GM19351 (cell line): Measurements from ENCODE around the gene COL5A1.

Experiments
- ATAC-seq: cut with Tn5 transposase; IDR thresholded peaks from one replicate; pipeline ENCODE4 v1.9.1; 2021; ENCODE audit warnings: mild to moderate bottlenecking, moderate library complexity; ENCODE audit not compliant: unreplicated experiment

The COL5A1 gene

DNA sequence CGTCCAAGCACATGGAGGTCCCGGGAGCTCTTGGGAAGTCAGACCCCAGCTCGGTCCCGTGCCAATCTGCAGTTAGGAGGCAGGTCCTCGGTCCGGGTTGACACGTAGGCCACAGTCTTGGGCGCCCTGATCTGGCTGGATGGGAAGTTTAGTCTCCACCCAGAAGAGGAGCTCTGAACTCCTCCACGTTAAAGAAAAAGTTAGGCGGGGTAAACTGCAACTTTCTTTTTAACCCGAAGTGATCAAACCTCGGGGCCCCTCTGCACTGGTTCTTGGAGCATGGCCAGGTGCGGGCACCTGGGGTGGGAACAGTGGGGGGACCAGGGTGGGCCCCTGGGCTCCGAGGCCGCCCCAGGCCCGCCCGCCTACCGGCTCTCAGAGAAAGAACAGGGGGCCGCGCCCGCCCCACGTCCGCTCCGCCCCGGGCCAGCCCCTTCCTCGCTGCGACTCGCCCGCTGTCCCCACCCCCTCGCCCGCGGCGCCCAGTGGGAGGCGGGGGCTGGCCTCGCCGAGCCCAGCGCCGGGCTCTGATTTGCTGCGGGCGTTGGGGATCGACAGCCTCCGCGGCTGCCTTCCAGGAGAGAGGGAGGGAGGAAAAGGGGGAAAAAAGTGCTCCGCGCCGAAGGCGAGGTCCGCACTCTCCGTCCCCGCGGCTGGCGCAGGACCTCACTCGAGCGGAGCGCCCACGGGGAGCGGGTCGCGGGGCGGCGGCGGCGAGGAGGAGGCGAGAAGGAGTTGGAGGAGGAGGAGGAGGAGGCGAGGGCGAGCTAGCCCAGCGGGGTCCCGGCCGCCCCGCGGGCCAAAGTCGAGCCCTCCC, at the start of gene COL5A1:
Gene COL5A1, plus strand, starts transcription at position 631 of the 817 bp plus-strand sequence. CDS start 385 bp downstream, outside the sequence.
- ATAC-seq, result no peak

DNA sequence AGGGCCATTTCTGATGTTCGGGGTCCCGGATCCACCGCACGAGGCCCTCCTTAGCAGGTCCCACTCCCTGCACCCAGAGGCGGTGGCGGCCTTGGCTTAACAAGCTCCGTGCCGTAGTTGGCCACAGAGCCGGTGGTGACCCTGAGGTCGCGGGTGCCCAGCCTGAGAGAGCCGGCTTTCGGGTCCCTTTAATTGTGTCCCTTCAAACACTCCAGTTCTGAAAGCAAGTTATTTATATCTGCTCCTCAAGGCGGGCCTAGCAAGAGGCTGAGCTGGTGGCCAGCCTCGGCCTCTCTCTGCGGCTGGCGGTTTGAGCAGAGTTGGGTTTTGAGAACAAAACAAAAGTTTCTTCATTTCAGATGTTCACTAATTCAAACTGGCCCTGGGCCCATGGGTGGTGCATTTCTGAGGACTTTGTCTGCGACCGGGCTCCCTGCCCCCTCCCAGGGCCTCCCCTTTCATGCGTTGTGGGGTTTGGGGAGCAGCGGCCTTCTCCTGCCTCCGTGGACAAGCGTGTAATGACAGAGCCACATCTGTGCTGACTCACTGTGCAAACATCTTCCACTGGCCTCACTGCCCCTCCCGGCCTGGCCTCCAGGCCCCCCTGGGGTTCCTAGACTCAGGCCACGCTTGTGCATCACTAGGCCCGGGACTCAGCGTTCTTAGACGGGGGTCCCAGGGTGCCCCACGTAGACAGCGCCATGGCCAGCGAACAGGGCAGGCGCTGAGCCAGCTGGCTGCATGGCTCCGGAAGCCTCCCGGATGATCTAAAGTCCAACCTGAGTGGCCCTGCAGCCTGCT, 49.4 kb upstream of the COL5A1 start:
- no peak for ATAC-seq

DNA sequence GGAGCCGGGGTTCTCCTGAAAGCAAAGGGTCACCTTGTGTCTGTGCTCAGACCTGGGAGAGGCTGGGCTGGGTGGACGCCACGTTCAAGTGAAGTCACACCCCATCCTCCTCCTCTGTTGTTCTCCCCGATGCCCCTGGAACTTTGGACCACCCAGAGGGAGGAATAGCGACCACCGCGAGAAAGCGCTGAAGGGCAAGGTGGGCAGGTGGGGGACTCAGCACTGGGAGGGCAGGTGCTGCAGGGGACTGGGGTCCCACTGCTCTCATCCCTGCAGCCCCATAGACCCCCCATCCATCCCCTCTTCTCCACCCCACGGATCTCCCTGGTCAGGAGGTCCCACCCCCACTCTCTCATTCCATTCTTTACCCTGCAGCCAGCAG, 48.8 kb upstream of the COL5A1 start:
- no peak for ATAC-seq

DNA sequence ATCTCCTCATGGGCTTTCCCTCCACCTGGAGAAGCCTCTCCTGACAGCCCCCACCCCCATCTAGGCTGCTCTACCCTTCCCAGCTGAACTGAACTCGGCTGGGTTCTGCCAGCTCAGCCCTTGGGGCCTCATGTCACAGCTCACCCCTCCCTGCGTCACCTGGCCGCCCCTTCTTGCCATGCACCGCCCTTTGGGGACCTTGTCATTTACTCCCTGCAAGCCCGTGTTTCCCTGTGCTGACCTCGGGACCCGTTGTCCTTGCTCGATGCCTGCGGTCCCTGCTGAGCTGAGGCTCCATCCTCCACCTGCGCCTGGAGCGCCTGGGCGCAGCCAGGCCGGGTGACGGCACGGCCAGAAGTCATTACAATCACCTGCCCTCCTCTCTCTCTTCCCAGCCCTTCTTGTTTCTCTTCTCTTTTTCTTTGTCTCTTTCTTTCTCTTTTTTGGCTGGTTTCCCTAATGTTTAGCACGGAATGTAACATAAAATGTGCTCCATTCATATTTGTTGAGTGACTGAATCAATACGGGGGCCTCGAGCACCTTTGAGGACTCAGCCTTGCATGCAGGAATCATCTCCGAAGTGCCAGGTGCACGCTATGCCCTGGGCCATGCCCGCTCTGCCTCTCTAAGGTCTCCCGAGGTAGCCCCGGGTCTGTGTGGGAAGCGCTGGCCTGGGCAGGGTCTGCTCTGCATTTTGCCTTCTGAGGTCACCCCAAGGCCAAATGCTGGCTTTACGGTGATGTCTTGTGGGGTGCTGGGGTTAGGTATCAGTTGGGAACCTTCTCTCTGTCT, 48.1 kb upstream of the COL5A1 start:
- ATAC-seq, result no peak

DNA sequence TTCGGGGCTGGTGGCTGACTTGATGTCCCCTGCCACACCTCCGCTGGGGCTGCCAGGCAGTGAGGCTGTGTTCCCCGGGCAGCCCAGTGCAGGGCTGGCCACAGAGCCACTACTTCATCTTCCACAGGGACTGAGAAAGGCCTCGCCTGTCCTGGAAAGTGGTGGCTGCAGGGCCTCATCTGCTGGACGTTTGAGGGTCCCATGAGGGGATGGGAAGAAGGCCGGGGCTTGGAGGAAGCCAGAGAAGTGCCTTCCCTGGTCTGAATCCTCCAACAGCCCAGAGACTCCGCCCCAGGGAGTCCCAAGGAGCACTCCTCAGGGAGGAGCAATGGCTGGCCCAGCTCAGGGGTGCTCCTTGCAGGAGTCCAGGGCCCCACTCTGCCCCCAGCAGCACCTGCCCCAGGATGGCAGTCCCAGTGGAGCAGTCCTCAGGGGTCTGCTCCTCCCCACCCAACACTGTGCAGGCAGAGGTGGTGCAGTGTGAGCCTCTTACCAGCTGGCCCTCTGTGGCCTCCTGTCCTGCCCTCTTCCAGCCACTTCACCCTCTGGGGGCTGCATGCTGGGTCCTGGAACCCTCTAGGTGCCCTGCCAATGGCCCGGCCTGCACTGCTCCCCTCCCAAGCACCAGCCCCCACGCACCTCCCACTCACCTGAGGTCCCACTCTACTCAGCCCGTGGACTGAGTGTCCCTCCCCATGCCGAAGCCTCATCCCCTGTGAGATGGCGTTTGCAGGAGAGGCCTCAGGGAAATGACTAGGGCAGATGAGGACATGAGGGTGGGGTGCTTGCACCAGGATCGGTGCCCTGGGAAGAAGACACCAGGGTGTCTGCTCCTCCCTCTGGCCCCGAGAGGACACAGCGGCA, 47.3 kb upstream of the COL5A1 start:
- no peak for ATAC-seq

- ATAC-seq, result no peak
Observed at GRCh38 chr9:134595014-134595413, 46.6 kb upstream of the COL5A1 start.

DNA sequence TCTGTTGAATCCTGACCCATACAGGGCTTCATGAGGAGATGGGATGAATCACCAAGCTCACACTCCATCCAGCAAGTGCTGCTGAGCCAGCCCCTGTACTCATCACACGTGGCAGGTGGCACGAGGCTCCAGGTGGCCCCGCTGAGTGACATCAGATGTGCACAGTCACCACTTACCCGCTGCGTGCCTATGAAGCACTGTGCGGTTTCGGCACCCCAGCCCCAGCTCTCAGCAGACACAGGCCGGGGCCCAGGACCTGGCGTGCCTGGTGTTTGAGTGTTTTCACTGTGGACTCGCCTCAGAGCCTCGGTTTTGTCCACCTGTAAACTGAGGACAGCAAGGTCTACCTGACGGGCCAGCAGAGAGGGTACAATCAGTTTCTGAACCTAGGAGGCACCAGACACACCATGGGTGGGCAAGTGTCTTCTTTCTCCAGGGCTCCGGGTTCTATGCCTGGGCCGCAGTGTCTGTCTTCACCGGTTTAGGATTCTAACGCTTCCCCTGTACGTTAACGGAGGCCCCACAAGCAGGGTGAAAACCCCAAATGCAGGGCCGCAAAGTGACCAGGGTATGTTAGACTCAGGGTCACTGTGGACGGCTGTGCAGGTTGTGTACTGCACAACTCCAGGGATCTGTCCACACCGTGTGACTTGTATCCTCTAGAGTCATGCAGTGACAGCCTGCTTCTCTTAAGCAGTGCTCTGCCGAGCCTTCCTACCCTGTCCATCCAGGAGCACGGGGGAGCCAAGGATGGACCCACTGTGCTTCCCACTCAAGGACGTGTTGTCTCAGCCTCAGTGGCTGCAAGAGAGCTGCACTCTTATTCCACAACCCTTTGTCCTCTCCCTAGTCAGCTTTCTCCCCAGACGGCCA, 44.3 kb upstream of the COL5A1 start:
- no peak for ATAC-seq

DNA sequence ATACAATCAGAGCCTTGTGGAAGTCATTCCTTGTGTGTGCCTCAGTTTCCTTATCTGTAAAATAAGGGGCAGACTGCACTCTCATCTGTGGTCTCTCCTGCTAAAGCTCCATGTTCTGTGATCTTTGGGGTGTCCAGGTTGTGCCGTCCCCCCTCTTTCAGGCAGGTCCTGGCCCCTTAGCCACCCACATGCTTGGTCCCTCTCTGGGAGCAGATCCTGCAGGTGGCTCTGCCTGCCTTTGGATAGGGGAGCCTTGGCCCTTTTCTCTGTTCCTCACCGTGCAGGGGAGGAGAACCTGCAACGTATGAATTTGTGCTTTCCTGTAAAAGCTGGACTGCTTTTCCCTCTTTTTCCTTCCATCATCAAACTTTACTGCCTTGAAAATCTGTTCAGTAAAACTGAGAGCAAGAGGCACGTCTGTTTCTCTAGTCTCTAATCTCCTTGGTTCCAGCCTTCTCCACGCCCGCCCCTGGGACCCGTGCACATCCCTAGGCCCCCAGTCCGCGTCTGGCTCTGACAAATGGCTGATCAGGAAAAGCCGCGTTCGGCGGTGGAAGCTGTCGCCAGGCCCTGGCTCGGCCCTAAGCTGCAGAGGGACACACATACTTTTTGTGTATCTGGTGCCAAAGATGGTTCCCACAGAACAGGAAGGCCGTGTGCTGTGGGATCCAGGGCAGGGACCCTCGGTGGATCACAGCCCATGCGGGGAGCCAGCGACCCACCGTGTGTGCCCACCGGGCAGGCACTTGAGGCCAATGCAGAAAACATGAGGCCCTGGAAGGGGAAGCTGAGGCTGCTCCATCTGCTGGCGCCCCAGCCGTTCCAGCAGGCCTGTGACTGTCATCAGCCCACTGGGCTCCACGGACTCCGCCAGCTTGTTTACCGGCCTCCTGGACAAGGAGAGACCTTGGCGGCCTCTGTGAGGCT, 43.4 kb upstream of the COL5A1 start:
- no peak for ATAC-seq

DNA sequence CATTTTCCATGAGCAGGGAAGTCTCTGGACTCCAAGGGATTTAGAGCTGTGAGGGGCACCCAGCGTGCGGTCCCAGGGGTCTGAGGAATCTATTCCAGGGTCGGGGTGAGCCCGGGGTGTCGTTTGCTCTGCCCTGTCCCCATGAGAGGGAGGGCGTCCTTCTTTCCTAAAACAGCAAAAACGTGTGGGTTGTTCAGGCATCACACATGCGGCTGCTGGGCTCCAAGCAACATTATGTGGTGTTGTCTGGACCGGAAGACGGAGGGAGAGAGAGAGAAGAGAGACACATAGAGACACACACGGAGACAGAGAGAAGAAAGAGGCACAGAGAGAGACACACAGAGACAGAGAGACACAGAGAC, 42.7 kb upstream of the COL5A1 start:
- ATAC-seq, result no peak

GRCh38 chr9:134600371-134600770, 41.2 kb upstream of the COL5A1 start:
- no peak for ATAC-seq

GRCh38 chr9:134600836-134601638, 40.6 kb upstream of the COL5A1 start:
- ATAC-seq, result no peak

DNA sequence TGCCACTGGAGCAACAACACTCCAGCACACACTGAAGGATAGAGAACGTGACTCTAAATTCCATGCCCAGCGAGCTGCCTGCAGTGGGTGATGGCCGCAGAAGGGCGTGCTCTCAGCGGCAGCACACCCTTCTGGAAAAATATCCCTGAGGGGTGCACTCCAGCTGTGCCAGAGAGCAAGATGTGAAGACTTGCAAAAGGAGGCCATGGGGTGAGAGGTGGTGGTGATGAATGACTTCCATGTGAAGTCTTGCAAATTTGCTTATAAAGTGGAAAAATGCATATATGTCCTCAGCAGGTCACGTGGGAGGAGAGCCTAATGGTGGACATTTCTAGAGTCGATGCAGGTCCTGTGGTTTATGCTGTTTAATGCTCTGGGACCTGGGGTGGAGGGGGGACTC, 39.8 kb upstream of the COL5A1 start:
- ATAC-seq, result no peak

DNA sequence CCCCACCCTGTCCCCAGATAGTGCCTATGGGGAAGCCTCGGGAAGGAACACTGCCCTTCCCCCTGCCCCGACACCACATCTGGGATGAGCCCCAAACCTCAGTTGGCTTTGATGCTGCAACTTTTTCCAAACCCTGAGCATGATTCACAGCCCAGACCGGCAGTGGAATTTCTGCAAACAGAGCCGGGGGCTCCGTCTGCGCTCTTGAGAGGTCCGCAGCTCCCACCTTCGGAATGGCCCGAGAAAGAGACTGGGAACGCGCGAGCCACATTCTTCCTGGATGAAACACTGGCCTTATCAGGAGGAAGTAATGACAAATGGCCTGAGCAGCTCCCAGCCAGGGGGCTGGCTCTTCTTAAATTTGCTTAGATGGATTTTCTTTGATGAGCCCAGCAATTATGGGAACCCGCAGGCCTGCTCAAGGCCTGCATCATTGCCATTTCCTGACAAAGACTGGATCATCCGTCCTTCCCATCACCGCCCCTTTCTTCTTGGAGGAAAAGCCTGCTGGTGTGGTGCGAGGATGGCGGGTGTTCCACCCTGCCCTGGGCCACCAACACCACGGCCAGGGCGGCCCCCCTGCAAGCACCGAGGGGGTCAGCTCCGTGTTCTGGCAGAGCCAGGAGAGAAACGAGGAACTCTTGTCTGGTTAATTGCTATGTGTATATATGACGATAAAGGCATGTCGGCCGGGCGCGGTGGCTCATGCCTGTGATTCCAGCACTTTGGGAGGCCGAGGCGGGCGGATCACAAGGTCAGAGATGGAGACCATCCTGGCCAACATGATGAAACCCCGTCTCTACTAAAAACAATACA, 38.8 kb upstream of the COL5A1 start:
- no peak for ATAC-seq

GRCh38 chr9:134604834-134605233, 36.8 kb upstream of the COL5A1 start:
- no peak for ATAC-seq

DNA sequence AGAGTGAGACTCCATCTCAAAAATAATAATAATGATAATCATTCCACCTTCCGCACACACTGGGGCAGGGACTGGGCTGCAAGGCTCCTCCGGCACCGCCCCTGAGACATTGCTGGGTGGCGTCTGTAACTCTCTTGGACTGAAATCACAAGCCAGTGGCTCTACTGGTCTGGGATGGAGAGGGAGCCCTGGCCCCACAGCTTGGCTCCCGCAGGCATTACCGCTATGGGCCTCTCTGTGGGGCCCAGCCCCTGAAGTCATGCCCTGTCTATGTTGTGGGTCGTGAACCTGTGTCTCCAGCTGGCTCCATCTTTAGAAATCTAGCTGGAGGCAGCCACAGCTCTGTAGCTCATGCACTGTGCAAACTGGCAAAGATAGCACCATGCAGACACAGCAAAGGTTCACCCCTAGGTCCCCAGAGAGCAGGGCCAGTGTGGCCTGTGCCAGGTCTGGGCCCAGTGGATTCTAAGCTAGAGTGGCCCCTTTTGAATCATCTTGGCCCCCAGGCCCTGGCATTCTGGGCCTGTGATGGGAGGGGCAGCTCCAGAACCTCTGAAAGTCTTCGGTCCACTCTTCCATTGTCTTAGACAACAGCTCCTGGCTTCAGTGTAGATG, 36.1 kb upstream of the COL5A1 start:
- ATAC-seq, result no peak

DNA sequence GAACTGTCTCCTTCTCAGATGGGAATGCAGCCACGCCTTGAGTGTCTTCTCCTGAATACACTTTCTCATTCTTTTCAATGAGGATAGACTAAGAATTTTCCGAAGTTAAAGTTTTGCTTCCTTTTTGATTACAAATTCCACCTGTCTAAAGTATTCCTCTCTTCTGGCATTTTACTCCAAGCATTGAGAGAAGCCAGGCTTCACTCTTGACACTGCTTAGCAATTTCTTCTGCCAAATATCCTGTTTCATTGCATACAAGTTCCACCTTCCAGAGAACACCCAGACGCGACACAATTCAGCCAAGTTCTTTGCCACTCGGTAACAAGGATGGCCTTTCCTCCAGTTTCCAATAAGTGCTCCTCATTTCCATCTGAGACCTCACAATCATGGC, 35.6 kb upstream of the COL5A1 start:
- no peak for ATAC-seq
